HEK293 (cell line): Measurements from ENCODE around the gene ZBTB44.

Experiments
- KLF9 ChIP-seq: fragments of 450-650 bp; formaldehyde crosslinking; IDR thresholded peaks from 2 replicates; pipeline ENCODE4 v1.5.1; 2016; ENCODE audit warnings: missing biosample characterization, missing genetic modification characterization, low read depth
- ZFHX2 ChIP-seq: fragments of 450-650 bp; formaldehyde crosslinking; conservative IDR thresholded peaks from 2 replicates; pipeline ENCODE4 v1.5.1; 2016; ENCODE audit warnings: missing biosample characterization, missing genetic modification characterization
- ZNF16 ChIP-seq: fragments of 450-650 bp; formaldehyde crosslinking; IDR thresholded peaks from 2 replicates; pipeline ENCODE4 v1.5.1; 2016; ENCODE audit warnings: low read depth, missing biosample characterization, missing genetic modification characterization
- ZNF24 ChIP-seq: fragments of 450-650 bp; formaldehyde crosslinking; IDR thresholded peaks from 2 replicates; pipeline ENCODE4 v1.5.1; 2016; ENCODE audit warnings: missing biosample characterization, missing genetic modification characterization
- ZNF274 ChIP-seq, 2 experiments: fragments of 200-500 bp in 1 of 2; fragments of 450-650 bp in 1 of 2; sonication (Bioruptor generic) in 1 of 2; formaldehyde crosslinking in 1 of 2; IDR thresholded peaks; 2 replicates each; pipeline versions ENCODE4 v1.5.1 to v1.6.1; 2014 to 2016; ENCODE audit warnings: borderline replicate concordance in 1 of 2, inconsistent platforms in 1 of 2, low read length in 1 of 2, missing biosample characterization in 1 of 2, missing genetic modification characterization in 1 of 2
- ZNF791 ChIP-seq: fragments of 450-650 bp; formaldehyde crosslinking; IDR thresholded peaks from 2 replicates; pipeline ENCODE4 v1.5.1; 2016; ENCODE audit warnings: missing biosample characterization, missing genetic modification characterization
- TF ChIP-seq, protein P1 (sequence below): fragments of 450-650 bp; formaldehyde crosslinking; IDR thresholded peaks from 2 replicates; pipeline ENCODE4 v1.5.1; 2017; ENCODE audit warnings: missing biosample characterization, mild to moderate bottlenecking, missing genetic modification characterization, moderate library complexity
- TF ChIP-seq, protein P2 (sequence below): fragments of 450-650 bp; formaldehyde crosslinking; IDR thresholded peaks from 2 replicates; pipeline ENCODE4 v1.5.1; 2016; ENCODE audit warnings: missing biosample characterization, missing genetic modification characterization
- TF ChIP-seq, protein P3 (sequence below): fragments of 450-650 bp; formaldehyde crosslinking; conservative IDR thresholded peaks from 2 replicates; pipeline ENCODE4 v1.5.1; 2016; ENCODE audit warnings: low read depth, missing biosample characterization, missing genetic modification characterization

GRCh38 chr11:130313383-130314183 is 1.1 kb downstream of the ZBTB44 start:
- TF ChIP-seq, protein P1, sequence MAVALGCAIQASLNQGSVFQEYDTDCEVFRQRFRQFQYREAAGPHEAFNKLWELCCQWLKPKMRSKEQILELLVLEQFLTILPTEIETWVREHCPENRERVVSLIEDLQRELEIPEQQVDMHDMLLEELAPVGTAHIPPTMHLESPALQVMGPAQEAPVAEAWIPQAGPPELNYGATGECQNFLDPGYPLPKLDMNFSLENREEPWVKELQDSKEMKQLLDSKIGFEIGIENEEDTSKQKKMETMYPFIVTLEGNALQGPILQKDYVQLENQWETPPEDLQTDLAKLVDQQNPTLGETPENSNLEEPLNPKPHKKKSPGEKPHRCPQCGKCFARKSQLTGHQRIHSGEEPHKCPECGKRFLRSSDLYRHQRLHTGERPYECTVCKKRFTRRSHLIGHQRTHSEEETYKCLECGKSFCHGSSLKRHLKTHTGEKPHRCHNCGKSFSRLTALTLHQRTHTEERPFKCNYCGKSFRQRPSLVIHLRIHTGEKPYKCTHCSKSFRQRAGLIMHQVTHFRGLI (tag by site-specific recombination), result no peak
- TF ChIP-seq ZNF274 (IDR thresholded peaks at IDR 0.05; ENCODE audit: low read length) (no peak), ZNF274 (tag by site-specific recombination; IDR thresholded peaks at IDR 0.05; ENCODE audit: borderline replicate concordance) (no peak), KLF9 (no peak), ZNF16 (tag by site-specific recombination) (no peak), ZNF791 (tag by site-specific recombination) (no peak), ZNF24 (tag by site-specific recombination) (no peak), ZFHX2 (tag by site-specific recombination) (no peak)
- TF ChIP-seq, protein P2, sequence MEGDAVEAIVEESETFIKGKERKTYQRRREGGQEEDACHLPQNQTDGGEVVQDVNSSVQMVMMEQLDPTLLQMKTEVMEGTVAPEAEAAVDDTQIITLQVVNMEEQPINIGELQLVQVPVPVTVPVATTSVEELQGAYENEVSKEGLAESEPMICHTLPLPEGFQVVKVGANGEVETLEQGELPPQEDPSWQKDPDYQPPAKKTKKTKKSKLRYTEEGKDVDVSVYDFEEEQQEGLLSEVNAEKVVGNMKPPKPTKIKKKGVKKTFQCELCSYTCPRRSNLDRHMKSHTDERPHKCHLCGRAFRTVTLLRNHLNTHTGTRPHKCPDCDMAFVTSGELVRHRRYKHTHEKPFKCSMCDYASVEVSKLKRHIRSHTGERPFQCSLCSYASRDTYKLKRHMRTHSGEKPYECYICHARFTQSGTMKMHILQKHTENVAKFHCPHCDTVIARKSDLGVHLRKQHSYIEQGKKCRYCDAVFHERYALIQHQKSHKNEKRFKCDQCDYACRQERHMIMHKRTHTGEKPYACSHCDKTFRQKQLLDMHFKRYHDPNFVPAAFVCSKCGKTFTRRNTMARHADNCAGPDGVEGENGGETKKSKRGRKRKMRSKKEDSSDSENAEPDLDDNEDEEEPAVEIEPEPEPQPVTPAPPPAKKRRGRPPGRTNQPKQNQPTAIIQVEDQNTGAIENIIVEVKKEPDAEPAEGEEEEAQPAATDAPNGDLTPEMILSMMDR (tag by site-specific recombination), result no peak
- TF ChIP-seq, protein P3, sequence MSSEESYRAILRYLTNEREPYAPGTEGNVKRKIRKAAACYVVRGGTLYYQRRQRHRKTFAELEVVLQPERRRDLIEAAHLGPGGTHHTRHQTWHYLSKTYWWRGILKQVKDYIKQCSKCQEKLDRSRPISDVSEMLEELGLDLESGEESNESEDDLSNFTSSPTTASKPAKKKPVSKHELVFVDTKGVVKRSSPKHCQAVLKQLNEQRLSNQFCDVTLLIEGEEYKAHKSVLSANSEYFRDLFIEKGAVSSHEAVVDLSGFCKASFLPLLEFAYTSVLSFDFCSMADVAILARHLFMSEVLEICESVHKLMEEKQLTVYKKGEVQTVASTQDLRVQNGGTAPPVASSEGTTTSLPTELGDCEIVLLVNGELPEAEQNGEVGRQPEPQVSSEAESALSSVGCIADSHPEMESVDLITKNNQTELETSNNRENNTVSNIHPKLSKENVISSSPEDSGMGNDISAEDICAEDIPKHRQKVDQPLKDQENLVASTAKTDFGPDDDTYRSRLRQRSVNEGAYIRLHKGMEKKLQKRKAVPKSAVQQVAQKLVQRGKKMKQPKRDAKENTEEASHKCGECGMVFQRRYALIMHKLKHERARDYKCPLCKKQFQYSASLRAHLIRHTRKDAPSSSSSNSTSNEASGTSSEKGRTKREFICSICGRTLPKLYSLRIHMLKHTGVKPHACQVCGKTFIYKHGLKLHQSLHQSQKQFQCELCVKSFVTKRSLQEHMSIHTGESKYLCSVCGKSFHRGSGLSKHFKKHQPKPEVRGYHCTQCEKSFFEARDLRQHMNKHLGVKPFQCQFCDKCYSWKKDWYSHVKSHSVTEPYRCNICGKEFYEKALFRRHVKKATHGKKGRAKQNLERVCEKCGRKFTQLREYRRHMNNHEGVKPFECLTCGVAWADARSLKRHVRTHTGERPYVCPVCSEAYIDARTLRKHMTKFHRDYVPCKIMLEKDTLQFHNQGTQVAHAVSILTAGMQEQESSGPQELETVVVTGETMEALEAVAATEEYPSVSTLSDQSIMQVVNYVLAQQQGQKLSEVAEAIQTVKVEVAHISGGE (tag by site-specific recombination), result no peak
